MCF 10A (cell line): ENCODE measurements around the gene DISP3. TPM values are rescaled to one million over a fixed set of nuclear protein-coding genes. Genes with fewer than 3 reads are reported as not detected.
A peak's percentile ranks its signal among the peaks of the same experiment; 100 is the strongest.

Experiments
- BruUV-seq: library from RNA; stranded (reverse); fragments of 400-500 nt; replicated peaks from 2 replicates; lab custom pipeline; 2021; lab: Mats Ljungman, UMichigan
- CTCF ChIA-PET: fragments of 300-600 bp; sonication (Branson Sonifier 250); formaldehyde crosslinking; extraction: SDS; loops from one replicate; lab custom pipeline; 2021; ENCODE audit warnings: antibody characterized with exemption, inconsistent platforms; lab: Yijun Ruan, JAX
- POLR2A ChIA-PET: fragments of 300-600, 350-650 bp; sonication (Branson Sonifier 250); formaldehyde crosslinking; extraction: SDS; loops from one replicate; lab custom pipeline; 2020; ENCODE audit warnings: antibody characterized with exemption, inconsistent platforms; lab: Yijun Ruan, JAX
- DNase-seq: peaks from one replicate; pipeline ENCODE4 v3.0.0-alpha.2; 2018; ENCODE audit not compliant: unreplicated experiment
- H3K27ac Mint-ChIP-seq: one replicate; pipeline ENCODE4 v1.8.0; 2022; ENCODE audit warnings: mild to moderate bottlenecking, low read depth, mixed read lengths; ENCODE audit not compliant: unreplicated experiment
- H3K27me3 Mint-ChIP-seq: one replicate; pipeline ENCODE4 v1.8.0; 2022; ENCODE audit warnings: mixed read lengths; ENCODE audit not compliant: insufficient read depth, unreplicated experiment
- H3K36me3 Mint-ChIP-seq: one replicate; pipeline ENCODE4 v1.8.0; 2022; ENCODE audit warnings: mild to moderate bottlenecking, moderate library complexity, mixed read lengths; ENCODE audit not compliant: insufficient read depth, unreplicated experiment
- H3K4me1 Mint-ChIP-seq: one replicate; pipeline ENCODE4 v1.8.0; 2022; ENCODE audit warnings: mixed read lengths; ENCODE audit not compliant: insufficient read depth, unreplicated experiment
- H3K4me3 Mint-ChIP-seq: one replicate; pipeline ENCODE4 v1.8.0; 2022; ENCODE audit warnings: mild to moderate bottlenecking, moderate library complexity, mixed read lengths; ENCODE audit not compliant: unreplicated experiment
- H3K9me3 Mint-ChIP-seq: one replicate; pipeline ENCODE4 v1.8.0; 2022; ENCODE audit warnings: mixed read lengths; ENCODE audit not compliant: unreplicated experiment
- intact Hi-C: fragments of 100-400 bp; cut with micrococcal nuclease; formaldehyde crosslinking; loops from 2 replicates; pipeline ENCODE4 v1.14.1; 2022
- total RNA-seq: library from RNA; stranded (reverse); gene quantifications from 2 replicates; pipeline ENCODE4 v1.2.3, GENCODE V29; 2022
- TF ChIP-seq, protein P1 (sequence below): fragments of 200-600 bp; IDR thresholded peaks from one replicate; pipeline ENCODE4 v1.8.0; 2022; ENCODE audit warnings: antibody characterized with exemption, mild to moderate bottlenecking; ENCODE audit not compliant: unreplicated experiment

DISP3 gene
- total RNA-seq, 1 experiment from 2014 or later: 0.09 TPM

DNA sequence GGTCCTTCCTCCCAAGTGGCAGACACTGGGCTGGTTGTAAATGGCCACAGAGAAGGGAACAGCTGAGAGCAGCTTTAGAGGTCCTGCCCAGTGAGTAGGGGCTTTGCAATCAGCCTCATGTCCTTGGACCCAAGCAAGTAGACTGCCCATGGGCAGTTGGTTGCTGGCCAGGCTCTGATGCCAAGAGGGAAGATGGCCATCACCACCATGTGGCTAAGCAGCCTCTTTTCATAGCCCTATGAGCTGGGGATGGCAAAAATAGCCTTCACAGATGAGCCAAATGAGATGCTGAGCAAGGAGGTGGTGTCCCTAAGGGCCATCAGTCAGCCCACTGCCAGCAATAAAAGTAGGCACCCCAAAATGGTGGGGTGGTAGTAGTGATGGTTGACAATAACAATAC is 3.2 kb downstream of the DISP3 start:
- Mint-ChIP-seq H3K36me3 (no peaks in the 10 kb centered on the region), H3K9me3 (no peaks in the 10 kb centered on the region), H3K4me3 (no peak overlapping the region), H3K27me3 (peaks cover 68% of the 10 kb centered on the region), H3K4me1 (peaks cover 6% of the 10 kb centered on the region), H3K27ac (no peak overlapping the region)
- no TSS peak for BruUV-seq
- ChIA-PET CTCF (interaction anchor here (1.2 kb wide), 1 partner anchor 16 kb away, joined by 3 read pairs; no protein-coding TSS in a partner anchor), POLR2A (no interaction called here)
- TF ChIP-seq, protein P1, sequence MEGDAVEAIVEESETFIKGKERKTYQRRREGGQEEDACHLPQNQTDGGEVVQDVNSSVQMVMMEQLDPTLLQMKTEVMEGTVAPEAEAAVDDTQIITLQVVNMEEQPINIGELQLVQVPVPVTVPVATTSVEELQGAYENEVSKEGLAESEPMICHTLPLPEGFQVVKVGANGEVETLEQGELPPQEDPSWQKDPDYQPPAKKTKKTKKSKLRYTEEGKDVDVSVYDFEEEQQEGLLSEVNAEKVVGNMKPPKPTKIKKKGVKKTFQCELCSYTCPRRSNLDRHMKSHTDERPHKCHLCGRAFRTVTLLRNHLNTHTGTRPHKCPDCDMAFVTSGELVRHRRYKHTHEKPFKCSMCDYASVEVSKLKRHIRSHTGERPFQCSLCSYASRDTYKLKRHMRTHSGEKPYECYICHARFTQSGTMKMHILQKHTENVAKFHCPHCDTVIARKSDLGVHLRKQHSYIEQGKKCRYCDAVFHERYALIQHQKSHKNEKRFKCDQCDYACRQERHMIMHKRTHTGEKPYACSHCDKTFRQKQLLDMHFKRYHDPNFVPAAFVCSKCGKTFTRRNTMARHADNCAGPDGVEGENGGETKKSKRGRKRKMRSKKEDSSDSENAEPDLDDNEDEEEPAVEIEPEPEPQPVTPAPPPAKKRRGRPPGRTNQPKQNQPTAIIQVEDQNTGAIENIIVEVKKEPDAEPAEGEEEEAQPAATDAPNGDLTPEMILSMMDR: no peak
- intact Hi-C loops: no loop called here
- no peak for DNase-seq

DNA sequence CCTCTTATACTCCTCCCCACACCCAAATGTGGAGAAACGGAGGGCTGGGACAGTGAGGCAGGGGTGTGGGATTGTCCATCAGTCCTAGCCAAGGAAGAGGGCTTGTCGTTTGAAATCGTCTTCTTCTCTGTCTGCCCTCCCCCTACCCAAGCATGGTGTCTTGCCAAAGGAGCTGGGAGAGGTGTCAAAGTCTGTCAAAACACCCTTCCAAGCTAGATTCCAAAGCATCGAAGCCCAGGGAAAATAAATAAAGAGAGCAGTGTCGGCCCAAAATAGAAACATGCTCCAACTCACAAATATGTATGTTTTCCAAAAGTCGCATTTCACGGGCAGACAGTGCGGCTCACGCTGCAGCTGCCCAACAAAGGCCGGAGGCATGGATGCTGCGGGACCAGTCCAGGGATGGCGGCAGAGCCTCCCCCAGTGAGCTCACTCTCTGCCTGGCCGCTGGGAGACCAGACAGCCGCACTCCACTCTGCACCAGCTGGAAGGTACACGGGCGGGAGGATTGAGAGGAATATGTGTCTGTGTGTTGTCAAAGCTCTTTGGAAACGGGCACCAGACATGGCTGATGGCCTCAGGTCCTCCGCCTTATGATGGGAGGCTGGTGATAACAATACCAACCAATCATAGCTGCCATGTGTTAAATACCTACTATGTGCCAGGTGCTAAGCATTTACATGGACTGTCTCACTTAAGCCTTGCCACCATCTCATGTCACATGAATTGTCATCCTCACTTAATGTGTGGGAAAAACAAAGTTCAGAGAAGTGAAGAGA is 3.9 kb downstream of the DISP3 start:
- Mint-ChIP-seq H3K9me3 (no peaks in the 10 kb centered on the region), H3K27ac (no peak overlapping the region), H3K36me3 (no peaks in the 10 kb centered on the region), H3K4me1 (peaks cover 6% of the 10 kb centered on the region), H3K4me3 (no peak overlapping the region), H3K27me3 (peaks cover 65% of the 10 kb centered on the region)
- intact Hi-C loops: no loop called here
- no peak for DNase-seq
- ChIA-PET CTCF (interaction anchor here (1.2 kb wide), 1 partner anchor 16 kb away, joined by 3 read pairs; no protein-coding TSS in a partner anchor), POLR2A (no interaction called here)
- TF ChIP-seq, protein P1: no peak
- BruUV-seq: no TSS peak

DNA sequence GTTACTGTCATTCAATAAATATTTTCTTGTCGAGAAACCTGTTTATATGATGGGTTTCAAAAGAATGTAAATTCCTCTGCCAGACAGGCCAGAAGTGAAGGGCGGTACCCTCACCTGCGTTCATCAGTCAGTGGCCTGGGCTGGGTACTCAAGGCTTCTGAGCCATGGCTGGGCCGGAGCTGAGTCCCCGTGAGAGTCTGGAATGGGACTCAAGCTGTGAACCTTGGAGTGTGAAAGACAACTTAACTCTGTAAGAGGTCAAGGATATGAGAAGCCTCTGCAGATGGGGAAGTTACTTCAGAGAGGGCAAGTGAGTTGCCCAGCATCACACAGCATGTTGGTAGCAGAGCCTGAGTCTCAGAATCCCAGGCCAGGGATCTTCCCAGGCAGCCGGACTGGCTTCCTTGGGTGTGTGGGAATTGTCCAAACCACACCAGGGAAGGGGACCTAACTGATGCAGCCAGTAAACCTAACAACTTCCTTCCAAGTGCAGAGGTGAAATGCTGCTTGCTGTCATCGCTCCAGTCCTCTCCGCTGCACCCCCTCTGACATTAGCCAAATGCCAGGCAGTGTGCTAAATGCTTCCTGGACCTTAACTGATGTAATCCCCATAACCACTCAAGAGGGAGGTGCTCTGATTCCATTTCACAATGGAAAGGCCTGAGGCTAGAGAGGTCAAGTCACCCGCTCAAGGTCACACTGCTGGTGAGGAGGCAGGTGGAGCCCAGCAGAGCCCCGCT is 4.8 kb downstream of the DISP3 start:
- no peak overlapping the region for H3K27ac Mint-ChIP-seq
- BruUV-seq: no TSS peak
- peak overlapping the region; percentile 8 for H3K4me3 Mint-ChIP-seq
- no peaks in the 10 kb centered on the region for H3K9me3 Mint-ChIP-seq
- ChIA-PET POLR2A (no interaction called here), CTCF (no interaction called here)
- DNase-seq: peak; percentile 66
- intact Hi-C loops: no loop called here
- TF ChIP-seq, protein P1: no peak
- H3K36me3 Mint-ChIP-seq: no peaks in the 10 kb centered on the region
- H3K27me3 Mint-ChIP-seq: peaks cover 56% of the 10 kb centered on the region
- H3K4me1 Mint-ChIP-seq: peaks cover 6% of the 10 kb centered on the region

DNA sequence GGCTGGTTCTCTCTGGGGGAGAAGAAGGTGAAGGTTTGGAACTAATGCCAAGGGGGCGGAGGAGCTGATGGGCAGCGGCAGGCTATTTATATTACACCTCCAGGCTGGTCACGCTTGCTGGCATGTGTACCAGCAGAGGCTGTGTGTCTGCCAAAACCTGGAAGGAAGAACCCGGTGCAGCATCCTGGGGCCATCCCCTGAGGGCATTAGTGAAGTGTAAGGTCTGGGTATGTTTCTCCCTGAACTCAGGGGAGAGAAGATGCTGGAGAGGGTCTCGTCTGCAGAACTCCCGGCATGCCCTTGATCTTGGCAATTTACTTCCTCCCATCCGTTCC is 5.3 kb downstream of the DISP3 start:
- H3K27me3 Mint-ChIP-seq: peaks cover 56% of the 10 kb centered on the region
- POLR2A ChIA-PET: no interaction called here
- no peaks in the 10 kb centered on the region for H3K36me3 Mint-ChIP-seq
- H3K27ac Mint-ChIP-seq: no peak overlapping the region
- DNase-seq: no peak
- CTCF ChIA-PET: no interaction called here
- TF ChIP-seq, protein P1: no peak
- peak overlapping the region; percentile 8 for H3K4me3 Mint-ChIP-seq
- BruUV-seq: no TSS peak
- intact Hi-C loops: no loop called here
- H3K4me1 Mint-ChIP-seq: peaks cover 6% of the 10 kb centered on the region
- H3K9me3 Mint-ChIP-seq: no peaks in the 10 kb centered on the region
